Activated gamma-delta T cell treated with anti-CD3 and anti-CD28 coated beads, Interleukin-2, amount 50 U/mL, for 16 hours (primary cell): ENCODE measurements around the gene LARP6.
"Not testable (repeated sequence)": the region's sequence is repeated elsewhere in the genome, so short reads cannot be mapped to it uniquely, and the experiment has no call there.

Source experiments
- DNase-seq: peaks from one replicate; pipeline ENCODE4 v3.0.0-alpha.2; 2020; ENCODE audit warnings: low read depth

The LARP6 gene

DNA sequence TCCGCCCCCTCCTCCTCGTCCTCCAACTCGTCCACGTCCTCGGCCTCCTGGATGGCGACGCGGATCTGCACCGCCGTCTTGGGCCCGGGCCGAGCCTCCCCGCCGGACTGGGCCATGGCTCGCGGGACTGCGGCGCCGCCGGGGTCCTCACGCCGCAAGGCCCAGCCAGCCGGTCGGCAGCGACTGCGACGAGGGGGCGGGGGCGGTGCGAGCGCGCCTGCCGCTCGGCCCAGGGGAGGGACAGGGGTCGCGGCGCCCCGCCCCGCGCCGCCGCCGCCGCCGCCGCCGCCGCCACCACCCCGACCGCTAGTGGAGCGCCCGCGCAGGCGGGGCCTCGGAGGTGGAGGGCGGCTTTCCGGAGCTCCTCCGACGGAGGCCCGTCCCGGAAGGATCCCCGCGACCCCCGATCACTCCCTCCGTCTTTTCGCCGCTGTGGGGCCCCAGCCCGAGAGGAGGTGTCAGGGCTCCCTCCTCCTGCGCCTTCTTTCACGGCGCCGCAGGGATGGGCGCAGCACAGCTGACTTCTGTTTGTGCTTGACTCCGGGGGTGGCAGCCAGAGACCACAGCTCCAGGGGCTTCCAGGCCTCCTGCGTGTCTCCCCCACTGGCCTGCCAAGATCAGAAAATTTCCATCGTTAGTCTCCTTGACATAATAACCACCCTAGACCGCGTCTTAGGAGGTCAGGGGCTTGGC, at the start of gene LARP6:
Gene LARP6 (minus strand): TSS at position 185 of the 693 bp plus-strand sequence. CDS start 69 bp downstream, at position 116.
- no peak for DNase-seq

DNA sequence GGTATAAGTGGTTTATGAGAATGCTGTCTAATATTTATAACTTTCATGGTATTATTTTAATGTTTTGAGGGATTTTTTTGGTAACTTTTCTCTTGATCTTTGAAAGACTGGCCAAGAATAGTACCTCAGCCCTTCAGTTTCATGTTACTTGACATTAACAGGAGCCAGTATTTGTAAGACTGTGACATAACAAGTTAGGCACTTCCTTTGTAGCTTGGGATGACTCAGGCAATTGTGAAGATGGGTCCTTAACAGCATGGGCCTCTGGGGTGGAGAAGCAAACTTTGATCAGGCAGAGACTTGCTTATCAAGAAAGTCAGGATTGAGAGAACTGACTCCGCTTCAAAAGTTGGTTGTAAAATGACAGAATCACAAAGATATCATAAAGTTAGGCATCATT, 48.1 kb upstream of the LARP6 start:
- DNase-seq: no peak

DNA sequence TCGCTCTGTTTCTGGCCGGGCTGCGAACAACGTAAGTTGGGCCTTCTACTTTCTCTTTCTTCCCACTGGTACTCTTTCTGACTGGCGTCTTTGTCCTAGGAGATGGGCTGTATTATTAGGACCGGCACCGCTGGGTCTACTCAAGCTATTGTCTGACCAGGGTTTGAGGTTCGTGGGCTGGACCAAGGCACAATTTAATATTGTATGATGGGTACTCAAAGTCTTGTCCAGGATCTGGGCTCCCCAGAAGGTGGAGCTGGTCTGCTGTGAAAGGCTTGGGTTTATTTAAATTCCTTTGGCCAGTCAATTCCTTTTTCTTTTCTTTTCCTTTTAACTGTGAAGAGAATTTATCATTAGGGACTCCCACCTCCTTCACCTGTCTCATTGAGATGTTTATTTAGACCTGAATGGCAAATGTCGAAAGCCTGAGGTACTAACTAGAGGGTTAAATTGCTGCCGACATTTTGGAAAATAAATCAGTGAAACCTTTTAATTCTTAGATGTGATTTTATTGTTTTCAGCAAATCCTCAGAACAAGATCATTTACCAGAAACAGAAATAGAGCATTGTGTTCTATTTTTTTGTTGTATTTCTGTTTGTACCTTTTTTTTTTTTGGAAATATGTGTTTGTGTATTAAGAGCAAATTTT, 39.1 kb upstream of the LARP6 start:
- DNase-seq: no peak

- no peak for DNase-seq
Observed at GRCh38 chr15:70892002-70892911, 38.3 kb upstream of the LARP6 start, which contains the start of the genes LRRC49 and THAP10. LRRC49 (plus strand) TSS chr15:70892826; CDS start chr15:70892895, 69 bp downstream. THAP10 (minus strand) TSS chr15:70892433; CDS start chr15:70892272, 161 bp downstream.

DNA sequence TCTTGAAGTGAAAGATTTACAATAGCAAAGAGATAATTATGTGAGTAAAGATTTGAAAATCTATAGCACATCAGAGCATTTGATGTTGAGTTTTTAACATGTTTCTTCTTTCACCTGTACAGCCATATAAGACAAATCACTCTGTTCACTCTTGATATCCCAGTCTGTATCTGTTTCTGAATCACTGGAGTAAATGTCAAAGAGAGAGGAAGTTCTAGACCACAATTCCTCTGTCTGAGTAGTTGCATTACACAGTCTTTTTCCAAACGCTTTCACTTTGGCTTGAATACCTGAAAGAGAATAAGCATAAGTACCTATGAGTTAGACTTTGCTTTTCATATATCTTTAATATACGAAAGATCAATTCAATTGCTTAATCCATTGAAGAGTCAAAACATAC, 28.4 kb upstream of the LARP6 start:
- DNase-seq: no peak

- DNase-seq: no peak
Observed at GRCh38 chr15:70880781-70881180, 26.8 kb upstream of the LARP6 start.

GRCh38 chr15:70879401-70879800, 25.4 kb upstream of the LARP6 start:
- no peak for DNase-seq

DNA sequence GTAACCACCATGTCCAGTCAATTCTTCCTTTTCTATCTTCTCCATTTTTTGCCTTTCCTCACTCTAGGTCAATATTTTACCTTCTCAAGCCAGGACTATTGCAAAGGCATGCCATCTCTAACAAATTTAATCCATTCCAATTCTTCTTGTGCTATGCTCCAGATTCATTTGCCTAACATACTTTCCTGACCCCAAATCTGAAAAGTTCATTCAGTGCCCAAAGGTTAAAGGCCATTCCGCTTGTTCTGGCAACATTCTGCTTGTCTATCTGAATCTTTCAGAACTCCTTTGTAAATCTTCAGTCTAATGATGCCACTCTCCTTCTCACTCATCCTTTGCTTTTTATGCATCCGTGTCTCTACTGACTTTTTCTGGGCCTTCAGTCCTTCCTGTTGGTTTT, 22.7 kb upstream of the LARP6 start:
- DNase-seq: no peak

GRCh38 chr15:70876011-70876410, 22.1 kb upstream of the LARP6 start:
- no peak for DNase-seq

- DNase-seq: no peak
Observed at GRCh38 chr15:70875001-70875782, 21.2 kb upstream of the LARP6 start.

GRCh38 chr15:70873232-70874054, 19.5 kb upstream of the LARP6 start:
- DNase-seq: no peak

GRCh38 chr15:70871490-70871889, 17.5 kb upstream of the LARP6 start:
- not testable (repeated sequence) for DNase-seq

- DNase-seq: no peak
Observed at GRCh38 chr15:70870051-70870450, 16.1 kb upstream of the LARP6 start.

DNA sequence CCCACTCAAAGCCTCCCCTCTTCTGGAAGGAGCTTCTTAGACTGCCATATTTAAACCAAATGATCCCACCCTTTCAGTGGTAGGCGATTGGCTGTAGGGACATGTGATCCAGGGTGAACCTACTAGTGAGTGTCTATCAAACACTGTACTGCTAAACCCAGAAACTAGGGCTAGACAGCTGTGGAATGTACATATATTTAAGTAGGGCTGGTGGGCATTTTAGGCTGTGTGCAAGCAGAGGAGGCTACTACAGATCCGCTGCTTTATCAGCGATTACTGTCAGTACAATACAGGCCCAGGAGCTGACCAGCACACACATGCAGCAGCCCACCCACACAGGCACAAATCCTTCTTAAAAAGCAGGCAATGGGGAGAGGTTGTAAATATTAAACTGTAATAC, 15.4 kb upstream of the LARP6 start:
- no peak for DNase-seq

DNA sequence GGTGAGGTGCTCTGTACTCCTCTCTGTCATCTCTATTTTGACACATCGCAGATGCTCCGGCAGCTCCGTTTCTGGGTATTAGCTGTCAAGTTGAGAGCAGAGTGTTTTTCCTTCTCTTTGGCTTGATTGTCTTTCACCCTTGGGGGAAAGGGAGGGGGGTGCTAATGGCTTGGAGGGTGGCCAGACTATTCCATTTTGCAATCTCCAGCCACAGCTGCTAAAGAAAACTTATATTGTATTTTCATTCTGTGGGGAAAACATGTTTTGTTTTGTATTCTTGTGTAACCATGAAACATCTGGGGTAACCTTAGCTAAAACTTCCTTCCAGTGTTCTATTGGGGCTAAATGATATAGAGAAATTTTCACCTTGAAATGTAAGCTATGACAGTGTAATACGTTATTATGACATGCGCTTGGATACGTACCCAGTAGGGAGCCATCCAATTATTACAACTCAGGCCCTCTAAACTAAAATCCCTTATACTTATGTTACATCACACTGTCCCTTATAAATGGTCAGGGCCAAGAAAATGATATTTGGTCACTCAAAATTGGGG, 14.0 kb upstream of the LARP6 start:
- no peak for DNase-seq

DNA sequence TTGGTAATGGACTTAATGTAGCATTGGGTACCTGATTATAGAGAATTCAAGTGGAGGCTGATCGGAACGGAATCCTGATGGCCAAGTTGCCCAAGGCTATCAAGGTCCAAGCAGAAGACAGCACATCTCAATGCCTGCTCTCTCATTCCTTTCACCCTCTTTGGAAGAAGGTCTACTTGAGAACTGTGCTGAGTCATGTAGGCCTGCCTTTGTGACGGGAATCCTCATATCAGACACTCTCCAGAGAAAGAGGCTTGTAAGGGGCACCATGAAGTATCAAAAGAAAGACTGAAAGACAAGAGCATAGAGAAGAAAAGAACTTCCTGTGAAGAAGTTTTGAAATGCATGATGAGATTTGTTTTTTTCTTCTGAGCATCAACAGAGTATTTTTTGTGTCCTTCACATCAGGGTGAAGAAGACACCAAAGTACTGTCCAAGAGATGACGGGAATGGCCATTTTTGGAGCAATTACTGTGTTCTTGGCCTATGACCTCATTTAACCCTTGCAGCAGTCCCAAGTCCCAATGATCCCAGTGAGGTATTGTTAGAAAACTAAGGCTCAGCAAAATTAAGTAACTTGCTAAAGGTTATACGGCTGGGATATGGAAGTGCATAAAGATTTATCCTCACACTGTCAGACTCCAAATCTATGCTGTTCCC, 13.2 kb upstream of the LARP6 start:
- DNase-seq: no peak

GRCh38 chr15:70863450-70864218, 9.7 kb upstream of the LARP6 start:
- DNase-seq: no peak

- DNase-seq: no peak
Observed at GRCh38 chr15:70859998-70860397, 6.0 kb upstream of the LARP6 start.

DNA sequence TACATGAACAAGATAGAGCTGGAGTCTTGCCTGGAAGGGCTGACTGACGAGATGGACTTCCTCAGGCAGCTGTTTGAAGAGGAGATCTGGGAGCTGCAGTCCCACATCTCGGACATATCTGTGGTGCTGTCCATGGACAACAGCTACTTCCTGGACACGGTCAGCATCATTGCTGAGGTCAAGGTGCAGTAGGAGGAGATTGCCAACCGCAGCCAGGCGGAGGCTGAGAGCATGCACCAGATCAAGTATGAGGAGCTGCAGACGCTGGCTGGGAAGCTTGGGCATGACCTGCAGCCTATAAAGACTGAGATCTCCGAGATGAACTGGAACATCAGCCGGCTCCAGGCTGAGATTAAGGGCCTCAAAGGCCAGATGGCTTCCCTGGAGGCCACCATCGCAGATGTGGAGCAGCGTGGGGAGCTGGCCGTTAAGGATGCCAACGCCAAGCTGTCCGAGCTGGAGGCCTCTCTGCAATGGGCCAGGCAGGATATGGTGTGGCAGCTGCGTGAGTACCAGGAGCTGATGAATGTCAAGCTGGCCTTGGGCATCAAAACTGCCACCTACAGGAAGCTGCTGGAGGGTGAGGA, 5.5 kb upstream of the LARP6 start:
- no peak for DNase-seq
